AML-193 (cell line): ENCODE measurements around the gene CEACAM3.

Experiments
- DNase-seq, 2 experiments: peaks; one replicate each; lab custom pipeline; 2025; lab: John Stamatoyannopoulos, UW

Gene CEACAM3

DNA sequence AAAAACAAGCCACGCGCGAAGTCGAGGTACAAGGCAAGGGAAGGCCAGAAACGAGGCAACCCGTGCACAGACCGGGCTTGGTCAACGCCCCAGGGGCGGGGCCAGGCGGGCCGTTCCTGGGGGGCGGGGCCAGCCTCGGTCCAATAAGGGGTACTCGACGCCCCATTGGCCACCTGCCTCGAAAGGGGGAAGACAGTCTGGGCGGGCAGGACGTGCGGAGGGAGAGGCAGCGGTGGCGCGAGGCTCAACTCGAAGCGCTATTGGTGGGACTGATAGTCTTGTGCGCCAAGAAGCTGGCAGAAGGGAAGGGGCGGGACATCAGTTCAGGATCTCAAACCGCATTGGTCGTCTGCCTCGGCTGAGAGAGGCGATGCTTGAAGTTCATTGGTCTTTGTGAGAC lies 48.2 kb downstream of the CEACAM3 start, which contains the start of gene LYPD4:
Gene LYPD4, minus strand, starts transcription at position 83 of the 400 bp plus-strand sequence. CDS start 5,398 bp downstream, outside the sequence.
- DNase-seq, result no peak

DNA sequence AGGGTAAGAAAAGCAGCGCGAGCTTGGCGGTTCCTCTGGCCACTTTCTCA lies 48.4 kb downstream of the CEACAM3 start, which contains the start of gene DMRTC2:
Gene DMRTC2, plus strand, starts transcription at position 42 of the 50 bp plus-strand sequence. CDS start 2,387 bp downstream, outside the sequence.
- no peak for DNase-seq

DNA sequence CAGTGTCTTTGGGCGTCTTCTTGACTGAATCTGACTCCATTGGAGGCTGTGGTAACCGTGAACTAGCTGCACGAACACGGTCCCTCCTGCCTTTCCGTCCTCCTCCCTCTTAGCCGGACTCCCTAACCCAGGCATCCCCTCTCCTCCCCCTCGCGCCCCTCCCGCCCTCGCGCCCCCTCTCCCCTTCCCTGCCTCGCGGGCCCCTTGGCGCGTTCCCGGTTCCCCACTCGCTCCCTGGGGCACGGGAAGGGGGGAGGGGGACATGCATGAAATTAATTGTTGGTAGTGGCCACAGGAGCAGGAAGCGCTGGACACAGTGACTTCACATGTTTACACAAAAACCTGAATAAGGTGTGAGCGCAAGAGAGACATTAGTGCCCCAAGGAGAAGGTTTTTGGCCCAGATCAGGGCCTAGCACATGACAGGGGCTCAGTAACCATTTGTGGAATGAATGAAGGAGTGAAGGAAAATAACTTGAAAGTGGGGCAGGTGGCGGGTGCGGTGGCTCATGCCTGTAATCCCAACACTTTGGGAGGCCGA lies 48.7 kb downstream of the CEACAM3 start:
- no peak for DNase-seq

DNA sequence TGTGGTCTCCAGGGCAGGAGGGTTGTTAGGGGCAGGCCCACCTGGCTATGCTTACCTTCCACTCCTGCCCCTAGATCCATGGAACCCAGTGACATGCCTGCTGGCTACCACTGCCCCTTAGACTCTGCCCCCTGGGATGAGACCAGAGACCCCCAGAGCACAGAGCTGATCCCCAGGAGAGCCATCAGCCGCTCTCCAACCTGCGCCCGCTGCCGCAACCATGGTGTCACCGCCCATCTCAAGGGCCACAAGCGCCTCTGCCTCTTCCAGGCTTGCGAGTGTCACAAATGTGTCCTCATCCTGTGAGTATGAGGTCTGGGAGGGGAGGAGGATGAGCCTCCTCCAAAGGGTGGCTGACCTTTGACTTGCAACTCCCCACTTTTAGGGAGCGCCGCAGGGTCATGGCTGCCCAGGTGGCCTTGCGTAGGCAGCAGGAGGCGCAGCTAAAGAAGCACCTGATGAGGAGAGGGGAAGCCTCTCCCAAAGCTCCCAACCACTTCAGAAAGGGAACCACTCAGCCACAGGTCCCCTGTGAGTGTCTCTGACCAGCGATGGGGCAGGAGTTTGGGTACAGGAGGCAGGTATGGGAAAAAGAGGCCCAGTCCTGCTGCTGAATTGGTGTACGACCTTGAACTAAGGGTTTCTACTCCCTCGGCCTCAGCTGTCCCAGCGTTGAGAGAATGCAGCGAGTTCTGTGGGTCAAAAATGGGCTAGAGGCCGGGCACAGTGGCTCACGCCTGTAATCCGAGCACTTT lies 51.1 kb downstream of the CEACAM3 start:
- no peak for DNase-seq

DNA sequence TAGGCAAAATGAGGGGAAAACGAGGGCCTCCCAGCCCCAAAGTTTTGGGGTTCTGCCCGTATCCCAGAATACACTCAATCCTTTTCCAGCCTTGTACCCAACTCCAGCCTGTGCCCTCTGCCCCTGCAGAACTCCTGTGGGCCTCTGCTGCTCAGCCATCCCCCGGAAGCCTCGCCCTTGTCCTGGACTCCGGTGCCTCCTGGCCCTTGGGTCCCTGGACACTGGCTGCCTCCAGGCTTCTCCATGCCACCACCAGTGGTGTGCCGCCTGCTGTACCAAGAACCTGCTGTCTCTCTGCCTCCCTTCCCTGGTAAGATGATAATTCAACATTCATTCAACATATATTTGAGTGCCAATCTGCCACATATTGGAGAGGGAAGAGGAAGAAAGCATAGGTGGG lies 52.3 kb downstream of the CEACAM3 start:
- DNase-seq, result no peak

DNA sequence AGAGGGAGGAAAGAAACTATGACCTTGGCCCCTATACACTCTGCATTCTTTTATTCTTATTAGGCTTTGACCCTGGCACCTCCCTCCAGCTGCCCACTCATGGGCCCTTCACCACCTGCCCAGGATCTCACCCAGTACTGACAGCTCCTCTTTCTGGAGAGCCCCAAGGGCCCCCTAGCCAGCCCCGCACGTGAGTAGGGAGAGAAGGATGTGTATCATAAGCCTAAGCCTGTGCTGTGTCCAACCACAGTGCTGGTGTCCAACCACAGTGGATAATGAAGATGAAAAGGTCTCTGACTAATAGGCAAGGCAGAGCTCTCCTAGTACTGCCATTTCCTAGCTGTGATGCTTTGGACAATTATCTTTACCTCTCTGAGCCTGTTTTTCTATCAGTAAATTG lies 52.7 kb downstream of the CEACAM3 start:
- no peak for DNase-seq

DNA sequence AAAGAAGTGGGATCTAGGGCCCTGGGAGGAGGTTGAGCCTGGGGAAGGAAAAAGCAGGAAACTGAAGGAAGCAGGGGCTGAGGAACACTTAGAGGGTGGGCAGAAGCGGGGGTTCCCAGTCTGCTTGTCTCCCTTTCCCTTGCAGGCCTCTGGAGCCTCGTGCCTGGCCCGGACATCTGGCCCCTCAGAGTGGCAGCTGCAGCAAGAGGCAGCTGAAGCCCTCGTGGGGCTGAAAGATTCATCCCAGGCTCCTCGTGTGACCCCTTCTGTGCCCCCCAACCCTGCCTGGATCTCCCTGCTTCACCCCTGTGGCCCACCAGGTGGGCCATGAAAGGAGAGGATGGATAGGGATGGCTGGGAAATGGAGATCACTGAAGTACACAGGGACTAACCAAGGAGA lies 54.0 kb downstream of the CEACAM3 start:
- no peak for DNase-seq

DNA sequence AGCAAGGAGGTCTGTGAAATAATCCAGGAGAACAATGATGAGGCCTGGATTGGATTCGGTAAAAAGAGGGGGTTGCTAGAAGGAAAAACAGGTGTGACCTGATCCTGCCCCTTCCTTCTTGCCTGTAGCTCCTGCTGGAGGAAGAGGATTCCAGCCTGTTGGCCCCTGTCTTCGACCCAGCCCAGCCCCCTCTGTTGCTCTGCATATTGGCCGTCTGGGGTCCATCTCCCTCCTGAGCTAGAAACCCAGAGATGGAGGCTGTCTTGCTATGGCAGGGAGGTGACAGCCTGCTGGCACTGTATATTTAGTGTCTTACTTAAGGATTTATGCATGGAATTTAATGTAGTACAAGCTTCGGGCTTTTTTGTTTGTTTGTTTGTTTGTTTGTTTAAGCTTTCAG lies 55.1 kb downstream of the CEACAM3 start:
- no peak for DNase-seq

DNA sequence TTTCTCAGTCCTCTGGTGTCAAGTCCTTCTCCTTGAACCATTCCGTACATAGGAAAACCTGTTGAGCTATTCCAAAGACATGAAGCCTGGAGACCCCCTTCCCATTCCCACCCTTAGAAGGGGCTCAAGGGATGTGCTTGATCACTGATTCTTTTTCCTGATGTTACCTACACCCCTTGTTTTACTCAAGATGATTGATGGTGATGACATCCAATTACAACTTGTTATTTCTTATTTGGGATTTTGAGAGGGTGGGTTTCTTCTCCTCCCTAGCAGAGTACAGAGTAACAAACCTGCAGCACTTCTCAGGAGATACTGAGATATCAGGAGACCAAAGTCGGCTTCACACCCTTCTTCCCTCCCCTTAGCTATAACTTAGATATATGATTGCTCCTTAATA lies 57.0 kb downstream of the CEACAM3 start:
- DNase-seq, result no peak

DNA sequence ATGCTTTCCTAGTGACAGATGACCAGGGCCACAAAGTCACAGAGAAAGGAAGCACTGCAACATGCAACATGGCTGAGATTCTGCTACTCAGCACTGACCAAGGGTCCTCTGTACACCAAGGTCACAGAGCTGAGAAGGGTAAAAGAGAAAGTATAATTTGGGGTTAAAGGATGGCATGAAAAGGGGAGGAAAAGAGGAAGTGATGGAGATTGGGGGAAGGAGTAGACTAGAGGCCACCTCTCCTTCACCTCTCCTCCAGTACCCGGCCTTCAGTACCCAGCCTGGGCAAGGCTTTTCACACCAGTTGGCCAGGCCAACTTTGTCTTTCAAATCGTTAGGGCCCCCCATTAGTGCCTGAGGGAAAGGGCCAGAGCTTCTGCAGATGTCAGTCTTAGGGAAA lies 57.4 kb downstream of the CEACAM3 start:
- DNase-seq, result peak in 1 of 2 experiments; percentile 37

DNA sequence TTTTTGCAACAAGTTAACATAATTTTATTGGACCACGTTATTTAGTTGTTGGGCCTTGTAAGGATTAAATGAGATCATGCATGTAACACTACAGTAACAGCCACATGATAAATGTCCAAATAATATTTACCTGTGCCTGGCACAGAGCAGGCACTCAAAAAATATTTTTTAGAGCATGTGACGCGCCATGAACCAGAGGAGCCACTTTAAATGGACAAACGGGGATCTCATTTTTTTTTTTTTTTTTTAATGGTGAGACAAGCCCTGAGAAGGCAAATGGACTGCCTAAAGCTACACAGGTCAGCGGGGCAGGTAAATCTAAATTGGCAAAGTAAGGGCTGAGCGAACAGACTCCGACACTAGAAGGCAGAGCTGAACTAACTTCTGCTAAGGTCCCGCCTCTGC lies 62.8 kb downstream of the CEACAM3 start:
- DNase-seq, result no peak

DNA sequence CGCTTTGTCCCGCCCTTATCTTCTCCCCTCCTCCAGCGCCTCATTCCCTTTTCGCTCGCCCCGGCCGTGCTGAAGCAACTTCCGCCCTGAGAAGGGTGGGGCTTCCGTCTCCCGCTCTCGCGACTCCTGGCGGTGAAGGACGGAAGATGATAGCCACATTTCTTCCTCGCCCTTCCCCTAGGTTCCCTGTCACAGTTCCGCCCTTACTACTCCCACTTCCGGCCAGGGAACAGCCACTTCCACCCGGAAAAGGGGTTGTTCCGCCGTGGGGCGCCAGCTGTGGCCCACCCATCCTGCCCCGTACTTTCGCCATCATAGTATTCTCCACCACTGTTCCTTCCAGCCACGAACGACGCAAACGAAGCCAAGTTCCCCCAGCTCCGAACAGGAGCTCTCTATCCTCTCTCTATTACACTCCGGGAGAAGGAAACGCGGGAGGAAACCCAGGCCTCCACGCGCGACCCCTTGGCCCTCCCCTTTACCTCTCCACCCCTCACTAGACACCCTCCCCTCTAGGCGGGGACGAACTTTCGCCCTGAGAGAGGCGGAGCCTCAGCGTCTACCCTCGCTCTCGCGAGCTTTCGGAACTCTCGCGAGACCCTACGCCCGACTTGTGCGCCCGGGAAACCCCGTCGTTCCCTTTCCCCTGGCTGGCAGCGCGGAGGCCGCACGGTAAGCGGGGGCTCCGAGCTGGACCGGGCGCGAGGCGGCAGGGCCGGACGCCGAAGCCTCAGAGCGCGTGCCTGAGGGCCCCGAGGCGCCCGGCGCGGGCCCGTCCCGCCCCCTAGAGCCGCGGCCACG lies 63.4 kb downstream of the CEACAM3 start, which contains the start of gene RPS19:
Gene RPS19, plus strand, starts transcription at position 638 of the 801 bp plus-strand sequence. CDS start 520 bp downstream, outside the sequence.
- DNase-seq, result peak; percentile 93 to 95

DNA sequence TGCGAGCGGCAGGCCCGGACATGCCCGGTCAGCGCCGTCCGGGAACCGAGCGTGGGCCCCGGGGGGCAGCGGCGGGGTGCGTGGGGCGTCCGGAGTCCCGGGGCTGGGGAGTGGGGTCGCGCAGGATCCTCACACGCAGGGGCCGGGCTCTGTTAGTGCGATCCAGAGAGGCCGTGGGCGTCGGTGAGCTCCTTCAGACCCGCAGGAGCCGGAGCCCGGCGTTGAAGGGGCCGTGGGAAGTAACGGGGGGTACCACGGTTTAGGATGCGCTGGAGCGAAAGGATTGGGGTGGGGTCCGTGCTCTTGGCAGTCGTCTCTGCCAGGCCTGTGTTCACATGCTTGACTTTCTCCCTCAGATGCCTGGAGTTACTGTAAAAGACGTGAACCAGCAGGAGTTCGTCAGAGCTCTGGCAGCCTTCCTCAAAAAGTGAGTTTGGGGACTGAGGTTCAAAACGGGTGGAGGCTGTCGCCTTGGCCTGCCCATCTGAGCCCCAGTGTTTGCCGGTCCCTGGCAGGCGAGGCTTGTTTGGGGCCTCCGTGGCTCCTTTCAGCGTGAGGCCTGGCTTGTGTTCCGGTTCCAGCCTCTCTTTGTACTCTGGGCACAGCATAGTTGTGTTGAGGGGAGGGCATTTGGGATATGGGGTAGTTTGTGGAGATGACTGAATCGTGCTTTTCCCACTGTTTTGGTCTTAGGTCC lies 64.2 kb downstream of the CEACAM3 start:
- DNase-seq, result no peak
